Activated naive CD4-positive, alpha-beta T cell (primary cell): Measurements from ENCODE around the gene SNTG2.
A peak's percentile ranks its signal among the peaks of the same experiment; 100 is the strongest.
"Not testable (repeated sequence)": the region's sequence is repeated elsewhere in the genome, so short reads cannot be mapped to it uniquely, and the experiment has no call there.

Experiments used
- DNase-seq, 4 experiments: peaks; one replicate each; lab custom pipeline; 2025; lab: John Stamatoyannopoulos, UW

Gene SNTG2

DNA sequence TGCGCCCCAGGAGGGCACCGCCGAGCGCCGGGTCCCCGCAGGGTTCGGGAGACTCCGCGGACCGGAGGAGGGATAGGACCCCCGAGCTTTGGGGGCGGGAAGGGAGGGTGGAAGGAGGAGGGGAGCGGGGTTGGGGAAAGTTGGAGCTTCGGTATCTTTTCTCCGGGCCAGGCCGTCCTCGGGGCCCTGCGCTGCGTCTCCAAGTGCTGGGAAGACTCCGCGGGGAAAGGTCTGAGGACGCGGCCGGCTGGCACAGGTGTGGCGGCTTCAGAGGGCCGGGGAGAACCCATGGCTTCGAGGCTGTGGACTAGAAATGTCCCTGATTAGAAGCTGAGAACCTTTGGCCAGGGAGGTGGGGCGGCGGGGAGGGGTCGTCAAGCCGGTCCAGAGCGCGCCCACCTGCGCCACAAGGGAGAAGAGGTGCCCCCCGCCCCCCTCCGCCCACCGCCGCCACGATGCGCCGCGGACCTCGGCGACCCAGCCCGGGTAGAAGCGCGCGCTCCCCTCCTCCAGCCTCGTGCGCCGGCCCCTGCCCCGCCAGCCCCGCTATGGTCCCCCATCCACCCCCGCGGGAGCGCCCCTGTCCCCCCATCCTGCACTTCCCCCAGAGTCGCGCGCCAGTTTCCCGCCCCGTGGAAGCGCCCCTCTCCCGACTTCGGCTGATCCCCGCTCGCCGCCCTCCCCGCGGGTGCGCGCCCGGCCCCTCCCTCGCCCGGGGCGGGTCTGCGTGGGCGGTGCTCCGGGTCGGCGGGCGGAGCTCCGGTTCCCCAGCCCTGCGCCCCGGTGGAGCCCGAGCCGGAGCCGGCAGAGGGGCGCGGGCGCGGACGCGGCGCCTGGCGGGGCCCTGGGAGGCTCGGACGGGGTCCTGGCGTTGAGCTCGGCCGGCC lies at the start of gene SNTG2:
SNTG2 (plus strand) TSS at position 770 of the 887 bp plus-strand sequence. CDS start 148 bp downstream, outside the sequence.
- DNase-seq, result peak in 2 of 4 experiments; percentile 12 to 27

DNA sequence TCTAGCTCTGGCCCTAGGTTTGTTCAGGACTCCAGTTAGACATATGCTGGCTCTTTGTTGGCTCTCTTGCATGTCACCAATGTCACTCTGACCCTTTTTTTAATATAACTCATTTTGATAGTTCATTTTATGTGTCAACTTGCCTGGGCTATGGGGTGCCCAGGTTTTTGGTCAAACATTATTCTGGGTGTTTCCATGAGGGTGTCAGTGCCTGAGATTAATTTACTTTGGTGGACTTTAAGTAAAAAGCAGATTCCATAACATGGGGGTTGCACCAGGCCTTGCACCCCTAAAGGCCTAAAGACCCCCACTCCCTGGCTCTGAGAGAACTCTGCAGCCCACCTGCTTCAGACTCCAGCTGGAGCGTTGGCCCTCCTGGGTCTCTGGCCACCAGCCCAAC lies 48.1 kb upstream of the SNTG2 start:
- DNase-seq, result no peak

DNA sequence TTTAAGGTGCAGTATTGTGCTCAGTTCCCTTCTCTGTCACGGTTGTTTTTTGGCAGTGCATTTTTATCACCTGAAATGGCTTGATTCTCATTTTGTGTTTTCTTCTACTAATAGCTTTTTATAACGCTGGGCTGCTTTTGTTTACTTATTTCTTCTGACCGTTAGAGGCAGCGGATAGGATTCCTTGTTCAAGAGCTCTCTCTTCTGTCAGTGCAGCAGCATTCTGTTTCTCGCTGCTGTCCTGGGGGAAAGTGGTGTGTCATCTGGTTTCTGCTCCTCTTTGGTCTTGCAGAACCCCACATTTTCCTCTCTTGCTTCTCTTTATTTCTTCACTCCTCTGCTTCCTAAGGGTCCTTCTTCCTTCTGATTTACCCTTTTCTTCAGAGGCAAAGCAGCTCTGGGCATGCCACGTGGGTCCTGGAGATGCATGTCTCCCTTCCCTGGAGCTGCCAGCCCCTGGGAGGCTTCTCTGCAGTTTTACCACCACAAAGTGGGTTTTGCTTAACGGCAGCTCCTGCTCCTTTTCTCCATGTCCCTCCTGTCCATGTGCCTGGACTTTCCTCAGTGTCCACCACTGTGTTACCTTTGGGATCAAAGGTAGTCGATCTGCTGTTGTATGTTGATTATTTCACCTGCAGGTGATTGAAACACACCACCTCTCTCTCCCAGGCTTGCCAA lies 47.3 kb upstream of the SNTG2 start:
- DNase-seq, result no peak

GRCh38 chr2:904246-905024 lies 46.2 kb upstream of the SNTG2 start:
- DNase-seq, result no peak

DNA sequence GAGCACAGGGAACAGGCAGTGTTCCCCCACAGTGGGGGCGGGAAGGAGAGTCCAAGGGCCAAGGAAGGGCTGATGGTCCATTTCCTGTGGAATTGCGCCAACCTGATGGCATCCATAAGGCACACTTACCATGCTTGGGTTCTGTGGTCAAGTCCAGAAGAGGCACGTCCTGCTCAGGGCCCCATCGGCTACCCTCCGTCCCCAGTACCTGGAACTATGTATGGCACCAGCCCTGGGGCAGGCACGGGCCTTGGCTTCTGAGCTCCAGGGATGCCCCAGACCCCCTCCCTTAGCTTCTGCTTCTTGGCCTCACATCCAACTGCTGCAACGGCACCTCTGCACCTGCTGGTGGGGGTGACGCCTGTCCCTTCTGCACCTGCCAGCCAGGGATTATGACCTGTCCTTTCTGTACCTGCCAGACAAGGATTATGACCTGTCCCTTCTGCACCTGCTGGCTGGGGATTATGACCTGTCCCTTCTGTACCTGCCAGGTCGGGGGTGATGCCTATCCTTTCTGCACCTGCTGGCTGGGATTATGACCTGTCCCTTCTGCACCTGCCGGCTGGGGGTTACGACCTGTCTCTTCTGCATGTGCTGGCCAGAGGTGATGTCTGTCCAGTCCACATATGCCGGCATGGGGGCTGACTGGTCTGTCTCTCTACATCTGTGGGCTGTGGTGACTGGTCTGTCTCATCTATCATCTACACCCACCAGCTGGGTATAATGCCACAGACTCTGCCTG lies 45.4 kb upstream of the SNTG2 start:
- no peak for DNase-seq

DNA sequence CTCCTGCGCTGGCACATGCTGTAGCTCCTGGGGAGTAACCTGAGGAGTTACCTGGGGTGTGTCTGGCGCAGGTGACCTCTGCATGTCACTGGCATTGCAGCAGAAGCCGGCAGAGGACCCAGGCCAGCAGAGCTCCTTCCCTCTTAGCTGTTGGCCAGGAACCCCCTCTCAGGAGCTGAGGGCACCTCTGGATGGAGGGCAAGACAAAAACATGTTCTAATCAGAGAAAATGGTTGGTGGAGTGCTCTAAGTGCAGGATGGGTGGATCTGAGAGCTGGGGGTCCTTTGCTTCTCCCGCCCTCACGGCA lies 44.9 kb upstream of the SNTG2 start:
- DNase-seq, result no peak

- DNase-seq, result no peak
Measured at GRCh38 chr2:907706-908105, 42.9 kb upstream of the SNTG2 start.

DNA sequence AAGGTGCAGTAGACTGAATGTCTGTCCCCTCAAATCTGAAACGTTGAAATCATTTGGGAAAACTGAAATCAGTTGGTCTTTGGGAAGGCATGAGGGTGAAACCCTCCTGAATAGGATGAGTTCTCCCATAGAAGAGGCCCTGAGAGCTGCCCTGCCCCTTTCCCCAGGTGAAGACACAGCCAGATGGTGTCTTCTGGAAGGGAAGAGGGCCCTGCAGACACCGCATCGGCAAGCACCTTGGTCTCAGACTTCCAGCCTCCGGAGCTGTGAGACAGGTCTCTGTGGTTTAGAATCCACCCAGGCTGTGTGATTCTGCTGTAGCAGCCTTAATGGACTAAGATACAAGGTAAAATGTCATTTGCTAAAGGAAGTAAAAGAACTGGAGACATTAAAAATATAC lies 42.1 kb upstream of the SNTG2 start:
- no peak for DNase-seq

- DNase-seq, result not testable (repeated sequence)
Measured at GRCh38 chr2:909764-910379, 40.8 kb upstream of the SNTG2 start.

GRCh38 chr2:910698-911097 lies 40.0 kb upstream of the SNTG2 start:
- no peak for DNase-seq

DNA sequence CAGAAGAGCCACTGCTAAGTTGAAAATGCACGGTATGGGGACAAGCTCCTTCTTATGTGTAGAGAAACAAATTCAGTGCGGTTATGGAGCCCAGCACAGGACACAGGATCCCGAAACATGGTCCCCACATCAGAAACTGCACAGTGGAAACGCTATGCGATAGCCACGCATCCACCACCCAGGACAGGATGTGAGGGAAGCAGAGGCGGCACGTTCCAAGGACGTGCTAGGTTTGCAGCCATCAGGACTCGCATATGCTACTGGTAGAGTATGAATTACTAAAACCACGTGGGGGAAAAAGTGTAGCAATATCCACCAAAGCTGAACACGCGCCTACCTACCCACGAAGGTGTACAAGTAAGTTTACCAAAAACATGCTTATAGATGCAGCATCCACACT lies 34.7 kb upstream of the SNTG2 start:
- DNase-seq, result no peak

GRCh38 chr2:916935-917334 lies 33.7 kb upstream of the SNTG2 start:
- DNase-seq, result no peak

GRCh38 chr2:919672-920071 lies 31.0 kb upstream of the SNTG2 start:
- DNase-seq, result no peak

- no peak for DNase-seq
Measured at GRCh38 chr2:920573-920972, 30.1 kb upstream of the SNTG2 start.

DNA sequence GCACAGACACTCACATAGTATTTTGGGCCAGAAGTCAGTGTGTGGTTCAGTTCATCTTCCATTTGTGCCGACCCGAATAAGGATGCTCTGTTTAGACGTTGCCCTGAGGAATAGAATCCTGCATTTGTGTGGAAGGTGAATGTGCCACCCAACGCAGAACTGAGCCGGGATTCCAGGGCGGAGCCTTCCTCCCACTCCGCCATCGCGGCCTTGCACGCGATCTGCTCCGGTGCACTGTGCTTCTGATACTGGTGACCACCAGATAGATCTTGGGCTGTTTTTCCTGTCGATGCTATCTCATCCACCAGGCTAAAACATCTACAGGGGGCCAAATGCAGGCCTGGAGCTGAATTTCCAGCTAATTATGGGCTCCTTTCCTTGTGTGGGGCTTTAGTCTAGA lies 29.6 kb upstream of the SNTG2 start:
- no peak for DNase-seq

DNA sequence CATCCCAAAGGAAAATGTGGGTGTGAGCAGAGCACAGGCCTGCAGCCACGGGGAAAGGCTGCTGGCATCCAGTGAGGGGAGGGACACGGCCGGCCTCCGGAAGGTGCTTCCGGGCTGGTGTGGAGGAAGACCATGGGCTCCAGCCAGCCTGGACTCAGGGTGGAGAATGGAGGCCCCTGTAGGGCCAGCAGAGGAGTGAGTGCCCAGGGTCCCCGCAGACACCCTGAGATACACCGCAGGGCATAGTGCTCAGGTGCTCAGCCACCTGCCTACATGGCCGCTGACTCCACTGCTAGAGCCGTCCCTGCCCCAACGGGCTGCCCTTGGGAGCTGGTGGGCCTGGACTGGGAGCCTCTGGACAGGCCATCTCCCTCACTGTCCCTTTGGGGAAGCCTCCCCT lies 28.5 kb upstream of the SNTG2 start:
- no peak for DNase-seq

DNA sequence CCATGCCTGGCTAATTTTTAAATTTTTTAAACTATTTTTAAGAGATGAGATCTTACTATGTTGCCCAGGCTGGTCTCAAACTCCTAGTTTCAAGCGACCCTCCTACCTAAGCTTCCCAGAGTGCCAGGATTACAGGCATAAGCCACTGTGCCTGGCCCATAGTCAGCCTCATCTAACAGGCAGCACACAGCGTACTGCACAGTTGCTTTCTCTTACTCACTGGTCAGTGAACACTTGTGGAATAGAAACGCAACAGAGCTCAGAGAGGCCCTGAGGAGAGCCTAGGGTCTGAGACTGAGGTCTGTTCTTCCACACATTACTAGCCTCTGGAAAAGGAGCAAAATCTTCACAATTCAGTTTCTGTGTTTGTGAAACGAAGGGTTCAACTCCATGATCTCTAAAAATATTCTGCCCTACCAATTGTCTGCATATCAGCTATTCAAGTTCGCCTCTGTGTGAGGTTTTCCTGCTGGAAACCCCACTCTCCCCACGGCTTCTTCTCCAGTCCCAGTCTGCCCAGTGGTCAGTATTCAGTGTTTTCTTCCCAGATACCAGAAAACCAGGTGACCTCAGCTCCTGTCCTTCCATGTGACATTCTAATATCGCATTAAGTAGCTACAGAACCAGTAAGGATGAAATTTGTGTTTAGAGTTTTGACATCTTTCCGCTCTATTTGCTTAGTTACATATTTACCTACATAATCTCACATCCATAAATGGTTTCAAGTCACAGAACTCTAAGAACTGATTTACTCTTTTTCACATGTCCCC lies 26.6 kb upstream of the SNTG2 start:
- DNase-seq, result no peak

DNA sequence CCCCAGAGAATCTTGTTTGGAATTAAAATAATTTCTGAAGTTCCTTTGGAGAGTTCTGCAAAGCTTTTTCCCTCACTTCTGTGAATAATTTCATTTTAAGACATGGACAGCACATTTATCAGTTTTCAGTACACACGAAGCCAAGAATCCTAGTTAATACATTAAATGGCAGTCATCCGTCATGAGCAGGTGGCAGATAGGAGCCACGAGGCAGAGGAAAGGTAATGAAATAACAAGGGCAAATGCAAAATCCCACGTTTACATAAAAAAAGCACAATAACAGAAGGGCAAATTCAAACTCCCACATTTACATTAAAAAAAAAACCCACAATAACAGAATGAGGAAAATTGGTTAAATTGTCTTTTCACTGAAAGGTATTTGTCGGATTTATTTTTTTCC lies 25.9 kb upstream of the SNTG2 start:
- DNase-seq, result no peak

DNA sequence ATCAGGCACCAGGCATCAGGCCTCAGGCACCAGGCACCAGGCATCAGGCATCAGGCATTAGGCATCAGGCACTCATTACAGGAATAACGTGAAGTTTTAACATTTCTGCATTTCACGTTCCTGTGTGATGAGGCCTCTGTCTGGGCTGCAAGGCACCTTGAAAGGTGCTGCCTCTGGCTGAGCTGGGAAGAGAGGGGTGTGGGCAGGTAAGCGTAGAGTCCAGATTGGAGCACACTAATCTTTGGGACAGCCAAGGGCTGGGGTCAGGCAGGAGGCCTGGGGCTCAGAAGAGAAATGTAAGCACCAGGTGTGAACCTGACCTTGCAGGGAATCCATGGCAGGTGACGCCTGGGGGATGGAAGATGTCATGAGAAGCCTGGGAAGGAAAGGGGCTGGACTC lies 25.3 kb upstream of the SNTG2 start:
- DNase-seq, result no peak

GRCh38 chr2:925711-926110 lies 24.9 kb upstream of the SNTG2 start:
- DNase-seq, result no peak

GRCh38 chr2:926259-926793 lies 24.3 kb upstream of the SNTG2 start:
- no peak for DNase-seq
